HG03571 (cell line): ENCODE data around the gene KRTAP22-2.

ENCODE experiments used
- ATAC-seq: cut with Tn5 transposase; IDR thresholded peaks from one replicate; pipeline ENCODE4 v1.9.1; 2021; ENCODE audit not compliant: unreplicated experiment

The KRTAP22-2 gene

DNA sequence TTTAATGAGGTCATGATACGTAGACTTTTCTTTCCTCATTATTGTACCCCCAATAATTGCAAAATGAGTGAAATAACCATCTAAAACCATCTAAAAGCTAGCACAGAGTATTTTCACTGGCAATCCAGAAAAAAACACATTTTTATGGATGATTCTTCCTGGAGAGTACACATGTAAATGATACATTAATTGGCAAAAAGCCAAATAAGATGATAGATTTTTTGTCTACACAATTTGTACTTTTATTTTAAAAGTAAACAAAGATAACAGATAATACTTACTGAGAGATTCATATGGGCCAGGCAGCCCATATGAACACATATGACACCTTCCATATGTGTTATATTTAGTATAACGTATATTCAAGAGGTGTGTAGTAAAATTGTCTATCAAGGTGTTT lies 26.6 kb downstream of the KRTAP22-2 start:
- no peak for ATAC-seq

DNA sequence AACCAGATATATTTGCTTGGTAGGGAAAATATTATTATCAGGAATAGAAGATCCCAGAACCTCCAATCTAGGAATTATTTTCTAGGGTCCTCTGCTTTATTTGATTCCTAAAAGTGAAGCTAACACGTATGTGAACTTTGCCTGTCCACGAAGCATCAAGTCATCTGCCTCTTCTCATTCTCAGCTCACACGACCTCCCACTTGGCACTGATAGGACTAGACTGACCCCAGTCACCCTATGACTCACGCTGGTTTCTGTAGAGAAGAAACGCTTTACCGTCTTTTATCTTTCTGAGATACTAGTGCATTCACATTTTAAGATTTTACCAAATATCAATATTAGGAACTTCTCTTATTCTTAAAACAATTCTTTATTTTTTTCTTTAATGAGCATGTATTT lies 27.1 kb downstream of the KRTAP22-2 start:
- ATAC-seq, result no peak

DNA sequence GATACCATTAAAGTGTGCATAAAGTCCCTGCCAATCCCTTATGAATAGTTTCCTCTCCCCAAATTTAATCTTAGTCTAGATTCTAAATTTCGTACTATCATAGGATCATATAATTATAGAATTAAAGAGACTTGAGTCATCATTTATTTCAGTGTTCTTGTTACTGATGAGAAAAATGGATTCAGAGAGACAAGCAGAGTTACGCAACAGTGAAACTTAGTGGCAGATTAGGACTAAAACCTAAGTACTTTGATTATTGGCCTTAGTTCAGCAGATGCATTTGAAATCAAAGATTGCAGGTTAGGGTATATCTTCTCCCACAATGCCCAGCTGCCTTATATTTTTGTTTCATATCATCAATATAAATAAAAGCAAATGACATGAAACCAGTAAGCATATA lies 28.2 kb downstream of the KRTAP22-2 start:
- no peak for ATAC-seq

DNA sequence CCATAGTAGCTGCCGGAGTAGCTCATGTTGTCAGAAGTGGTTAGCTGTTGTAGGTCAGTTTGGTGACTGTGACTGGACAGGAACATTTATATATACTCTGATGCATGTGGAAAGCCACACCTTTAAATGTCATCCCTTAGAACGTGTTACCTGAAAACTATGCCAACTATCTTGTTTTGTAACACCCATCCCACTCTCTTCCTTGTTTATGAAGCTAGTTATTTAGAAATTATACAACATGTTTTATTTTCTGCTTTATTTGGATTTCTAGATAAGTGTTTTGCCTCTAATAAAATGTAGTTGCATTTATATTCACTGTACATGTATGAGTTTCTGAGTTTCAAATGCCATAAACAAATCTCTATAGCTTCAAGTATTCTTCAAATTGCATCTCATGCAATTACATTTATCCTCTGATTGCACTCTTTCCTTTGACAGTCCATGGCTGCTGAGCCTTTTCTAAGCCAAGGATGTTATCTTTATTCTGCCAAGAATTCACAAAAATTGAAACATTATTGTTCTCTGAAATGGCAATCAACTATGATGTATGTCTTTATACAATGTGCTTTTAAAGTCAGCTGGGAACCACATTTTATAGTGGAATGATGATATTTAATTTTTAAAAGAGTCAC lies 28.8 kb downstream of the KRTAP22-2 start, which contains the start of gene KRTAP19-7:
TSS of gene KRTAP19-7 (minus strand) at position 51 of the 632 bp plus-strand sequence. CDS start at position 26, 25 bp downstream.
- no peak for ATAC-seq

DNA sequence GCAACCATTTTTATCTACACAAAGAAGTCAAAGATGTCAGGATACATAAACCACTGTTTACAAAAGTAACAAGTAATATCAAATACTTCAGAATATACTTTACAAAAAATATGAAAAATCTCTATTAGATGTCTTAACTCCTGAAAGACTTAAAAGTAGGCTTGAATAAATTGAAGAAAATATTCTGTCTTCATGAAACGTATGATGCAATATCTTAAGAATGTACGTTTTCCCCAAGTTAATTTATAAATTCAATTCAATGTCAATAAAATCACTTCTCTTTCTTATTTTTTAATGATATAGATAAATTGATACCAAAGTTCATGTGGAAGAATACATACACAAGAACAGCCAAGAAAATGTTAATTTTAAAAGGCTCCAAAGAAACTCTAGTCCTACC lies 35.1 kb downstream of the KRTAP22-2 start:
- no peak for ATAC-seq

DNA sequence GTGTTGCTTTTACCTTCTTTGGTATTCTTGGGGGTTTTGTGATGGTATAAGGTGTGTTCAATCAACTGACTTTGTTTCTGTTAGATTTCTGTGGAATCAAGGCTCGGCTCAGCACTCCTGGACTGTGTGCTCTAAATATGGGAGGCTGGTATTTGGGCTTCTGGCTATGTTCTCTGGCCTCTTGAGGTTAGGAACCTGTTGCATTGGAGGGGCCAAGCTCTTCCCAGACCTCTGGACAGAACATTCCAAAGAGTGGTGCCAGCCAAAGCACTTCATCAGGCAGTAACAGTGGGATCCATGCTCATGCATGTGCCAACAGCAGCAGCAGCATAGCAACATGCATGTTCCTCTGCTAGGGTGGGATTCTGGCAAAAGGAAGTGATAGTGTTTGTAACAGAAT lies 37.4 kb downstream of the KRTAP22-2 start:
- no peak for ATAC-seq

DNA sequence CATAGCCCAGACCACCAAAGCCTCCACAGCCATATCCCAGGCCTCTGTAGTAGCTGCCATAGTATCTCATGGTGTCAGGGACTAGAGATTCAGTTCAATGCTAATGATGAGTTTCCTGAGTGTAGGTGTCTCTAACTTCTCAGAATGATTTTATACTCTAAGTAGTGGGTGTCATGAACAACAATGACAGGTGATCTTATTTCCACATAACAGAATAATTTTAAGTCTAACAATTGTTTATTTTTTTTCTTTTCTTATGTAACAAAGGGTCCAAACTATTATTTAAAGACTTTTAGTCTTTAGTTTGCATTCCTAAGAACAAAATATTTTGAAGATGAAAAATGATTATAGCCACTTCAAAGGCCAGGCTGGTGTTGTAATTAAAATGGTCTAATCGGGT lies 48.4 kb downstream of the KRTAP22-2 start, which contains the start of gene KRTAP19-6:
TSS of gene KRTAP19-6 (minus strand) at position 101 of the 400 bp plus-strand sequence. CDS start at position 70, 31 bp downstream.
- no peak for ATAC-seq
